ENCODE measurements around the gene GALNT16. TPM values are rescaled to one million over a fixed set of nuclear protein-coding genes. Genes with fewer than 3 reads are reported as not detected.
"Not testable (repeated sequence)": the region's sequence is repeated elsewhere in the genome, so short reads cannot be mapped to it uniquely, and the experiment has no call there.

The GALNT16 gene
- 10 to 100 TPM in 1 of 4 donors, 1 to 10 TPM in 3; 3.7 to 16.2 (median 6.7) TPM for total RNA-seq

GRCh38 chr14:69259527-69260189, at the start of gene GALNT16:
Gene GALNT16 (plus strand): TSS chr14:69260158. CDS start chr14:69260291, 133 bp downstream.
- no CpG with 5 or more reads among the region's 74 CpGs for WGBS, 2 donors (ENCODE audit: low coverage in 1 of 2)
- Histone ChIP-seq H3K4me1 (peaks cover 0 to 45% (median 22%) of the 10 kb centered on the region in 3 donors), H3K36me3 (no peaks in the 10 kb centered on the region), H3K27ac (peak within 1 kb of the TSS in 3 of 4 donors; percentile 45 to 76 (median 71)), H3K4me3 (peak within 1 kb of the TSS; percentile 48 to 71), H3K27me3 (peaks cover 59% of the 10 kb centered on the region), H3K9me3 (no peaks in the 10 kb centered on the region)
- ATAC-seq = peak; percentile 24
- TF ChIP-seq POLR2AphosphoS5 (IDR thresholded peaks at IDR 0.05) (no peak), CTCF (IDR thresholded peaks at IDR 0.05) (peak in 3 of 4 experiments; percentile 24 to 59 (median 54))

GRCh38 chr14:69214393-69214792, 45.6 kb upstream of the GALNT16 start:
- no peak overlapping the region for H3K4me3 ChIP-seq
- H3K36me3 ChIP-seq = peaks cover 0 to 39% of the 10 kb centered on the region in 2 donors
- H3K27ac ChIP-seq = peak overlapping the region in 3 of 4 donors; percentile 39 to 60 (median 44)
- TF ChIP-seq POLR2AphosphoS5 (IDR thresholded peaks at IDR 0.05) (peak; percentile 52), CTCF (IDR thresholded peaks at IDR 0.05) (no peak)
- H3K27me3 ChIP-seq = no peaks in the 10 kb centered on the region
- peak; percentile 84 for ATAC-seq
- 24 to 28% methylated on average over 2 of the region's 2 CpGs for WGBS, 2 donors (ENCODE audit: low coverage in 1 of 2)
- peaks cover 0 to 20% (median 0%) of the 10 kb centered on the region in 3 donors for H3K4me1 ChIP-seq
- H3K9me3 ChIP-seq = no peaks in the 10 kb centered on the region

- Histone ChIP-seq H3K36me3 (peaks cover 0 to 11% of the 10 kb centered on the region in 2 donors), H3K4me1 (peaks cover 0 to 20% (median 0%) of the 10 kb centered on the region in 3 donors)
- H3K27me3 ChIP-seq, H3K27ac ChIP-seq, ATAC-seq, H3K4me3 ChIP-seq, H3K9me3 ChIP-seq: not testable (repeated sequence)
- WGBS, 2 donors (ENCODE audit: low coverage in 1 of 2) = 100% methylated on average over 1 to 2 of the region's 3 CpGs
These were observed 42.3 kb upstream of the GALNT16 start for GRCh38 chr14:69217663-69218062.

GRCh38 chr14:69224946-69225345, 35.0 kb upstream of the GALNT16 start:
- TF ChIP-seq EP300 (IDR thresholded peaks at IDR 0.05) (no peak), POLR2A (IDR thresholded peaks at IDR 0.05) (no peak)
- 73 to 87% methylated on average over 4 of the region's 4 CpGs for WGBS, 2 donors (ENCODE audit: low coverage in 1 of 2)

GRCh38 chr14:69226178-69226577, 33.8 kb upstream of the GALNT16 start:
- H3K27ac ChIP-seq = peak overlapping the region in 3 of 4 donors; percentile 4 to 64 (median 29)
- TF ChIP-seq POLR2A (IDR thresholded peaks at IDR 0.05) = no peak
- TF ChIP-seq CTCF (IDR thresholded peaks at IDR 0.05) = no peak
- no peak for TF ChIP-seq POLR2AphosphoS5 (IDR thresholded peaks at IDR 0.05)
- no peak for TF ChIP-seq EP300 (IDR thresholded peaks at IDR 0.05)
- 27 to 39% methylated on average over 7 to 9 of the region's 9 CpGs for WGBS, 2 donors (ENCODE audit: low coverage in 1 of 2)
- peaks cover 0 to 42% of the 10 kb centered on the region in 2 donors for H3K36me3 ChIP-seq
- H3K27me3 ChIP-seq = no peaks in the 10 kb centered on the region
- peaks cover 0 to 15% (median 5%) of the 10 kb centered on the region in 3 donors for H3K4me1 ChIP-seq
- no peak for ATAC-seq
- no peak overlapping the region for H3K4me3 ChIP-seq
- H3K9me3 ChIP-seq = no peaks in the 10 kb centered on the region

More at GRCh38 chr14:69224946-69225345, 35.0 kb upstream of the GALNT16 start:
- H3K27ac ChIP-seq = no peak overlapping the region
- no peak overlapping the region for H3K4me3 ChIP-seq
- H3K9me3 ChIP-seq = no peaks in the 10 kb centered on the region
- ATAC-seq = no peak
- H3K4me1 ChIP-seq = peaks cover 0 to 15% (median 5%) of the 10 kb centered on the region in 3 donors
- H3K27me3 ChIP-seq = no peaks in the 10 kb centered on the region
- H3K36me3 ChIP-seq = peaks cover 0 to 30% of the 10 kb centered on the region in 2 donors

- ATAC-seq = peak; percentile 28
- Histone ChIP-seq H3K4me1 (peaks cover 0 to 19% (median 5%) of the 10 kb centered on the region in 3 donors), H3K27me3 (no peaks in the 10 kb centered on the region), H3K36me3 (peaks cover 0 to 47% of the 10 kb centered on the region in 2 donors), H3K9me3 (no peaks in the 10 kb centered on the region), H3K4me3 (no peak overlapping the region), H3K27ac (peak overlapping the region in 2 of 4 donors; percentile 4 to 64)
- TF ChIP-seq CTCF (IDR thresholded peaks at IDR 0.05) (no peak), POLR2AphosphoS5 (IDR thresholded peaks at IDR 0.05) (no peak), POLR2A (IDR thresholded peaks at IDR 0.05) (no peak), EP300 (IDR thresholded peaks at IDR 0.05) (no peak)
- WGBS, 2 donors (ENCODE audit: low coverage in 1 of 2) = 88 to 100% methylated on average over 1 to 2 of the region's 2 CpGs
These were observed 33.2 kb upstream of the GALNT16 start for GRCh38 chr14:69226736-69227135.
